Liver (tissue), 3 donors: ENCODE results near the gene PDCL2.

Source experiments
- GABPA ChIP-seq, 2 donors: IDR thresholded peaks in 1 of 2; conservative IDR thresholded peaks in 1 of 2; 2 replicates each; pipeline ENCODE4 v1.6.1; 2016; ENCODE audit warnings: antibody characterized with exemption in 2 of 2, mild to moderate bottlenecking in 1 of 2, moderate library complexity in 1 of 2
- TF ChIP-seq, protein P1 (sequence below): fragments of 150-350 bp; IDR thresholded peaks from 2 replicates; pipeline ENCODE4 v1.5.1; 2017; ENCODE audit warnings: improper control_type of control experiment, low read depth, low read length; ENCODE audit not compliant: missing input control
- donor health status: healthy.
- donor health status: healthy.

DNA sequence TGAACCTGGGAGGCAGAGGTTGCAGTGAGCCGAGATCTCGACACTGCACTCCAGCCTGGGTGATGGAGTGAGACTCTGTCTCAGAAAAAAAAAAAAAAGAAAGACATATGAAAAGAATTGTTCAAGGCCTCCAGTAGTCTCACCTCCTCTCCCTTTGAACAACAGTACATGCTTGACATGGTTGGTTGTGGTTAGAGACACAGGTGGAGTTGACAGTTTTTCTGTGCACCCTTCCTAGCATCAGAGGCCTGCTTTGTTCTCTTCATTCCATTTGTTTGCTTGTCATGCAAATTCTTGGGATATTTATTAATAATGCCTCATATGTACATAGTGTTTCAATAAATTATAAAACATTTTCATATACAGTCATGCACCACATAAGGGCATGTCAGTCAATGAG, 18.3 kb upstream of the PDCL2 start:
- TF ChIP-seq GABPA (IDR thresholded peaks at IDR 0.05 in 1 of 2, conservative IDR thresholded peaks at IDR 0.05 in 1 of 2) = no peak
- TF ChIP-seq, protein P1, sequence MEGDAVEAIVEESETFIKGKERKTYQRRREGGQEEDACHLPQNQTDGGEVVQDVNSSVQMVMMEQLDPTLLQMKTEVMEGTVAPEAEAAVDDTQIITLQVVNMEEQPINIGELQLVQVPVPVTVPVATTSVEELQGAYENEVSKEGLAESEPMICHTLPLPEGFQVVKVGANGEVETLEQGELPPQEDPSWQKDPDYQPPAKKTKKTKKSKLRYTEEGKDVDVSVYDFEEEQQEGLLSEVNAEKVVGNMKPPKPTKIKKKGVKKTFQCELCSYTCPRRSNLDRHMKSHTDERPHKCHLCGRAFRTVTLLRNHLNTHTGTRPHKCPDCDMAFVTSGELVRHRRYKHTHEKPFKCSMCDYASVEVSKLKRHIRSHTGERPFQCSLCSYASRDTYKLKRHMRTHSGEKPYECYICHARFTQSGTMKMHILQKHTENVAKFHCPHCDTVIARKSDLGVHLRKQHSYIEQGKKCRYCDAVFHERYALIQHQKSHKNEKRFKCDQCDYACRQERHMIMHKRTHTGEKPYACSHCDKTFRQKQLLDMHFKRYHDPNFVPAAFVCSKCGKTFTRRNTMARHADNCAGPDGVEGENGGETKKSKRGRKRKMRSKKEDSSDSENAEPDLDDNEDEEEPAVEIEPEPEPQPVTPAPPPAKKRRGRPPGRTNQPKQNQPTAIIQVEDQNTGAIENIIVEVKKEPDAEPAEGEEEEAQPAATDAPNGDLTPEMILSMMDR = no peak
